Prostate gland (tissue), 2 donors: ENCODE measurements around the gene TMTC1. TPM values are rescaled to one million over a fixed set of nuclear protein-coding genes. Genes with fewer than 3 reads are reported as not detected.

Experiments
- DNase-seq: peaks from one replicate; pipeline ENCODE4 v3.0.0-alpha.2; 2019; ENCODE audit warnings: low spot score
- H3K27ac ChIP-seq, 2 donors: fragments of 200-600 bp; sonication (generic); 2 replicates each; pipeline ENCODE4 v1.5.1; 2017 to 2019
- H3K27me3 ChIP-seq: fragments of 200-600 bp; sonication (generic); replicated peaks from 2 replicates; pipeline ENCODE4 v1.5.1; 2019; ENCODE audit not compliant: insufficient read depth
- H3K36me3 ChIP-seq, 2 donors: fragments of 200-600 bp; sonication (generic); 1 replicate in 1 of 2; 2 replicates in 1 of 2; pipeline versions ENCODE4 v1.5.1 to v1.8.1; 2017 to 2019
- H3K4me1 ChIP-seq: fragments of 200-600 bp; sonication (generic); replicated peaks from 2 replicates; pipeline ENCODE4 v1.5.1; 2019
- H3K4me3 ChIP-seq, 2 donors: fragments of 200-600 bp; sonication (generic); 2 replicates each; pipeline ENCODE4 v1.5.1; 2017 to 2019
- H3K9me3 ChIP-seq: fragments of 200-600 bp; sonication (generic); 2 replicates; pipeline ENCODE4 v1.5.1; 2017
- POLR2A ChIP-seq: fragments of 450-650 bp; IDR thresholded peaks from one replicate; pipeline ENCODE4 v1.6.1; 2016; ENCODE audit warnings: antibody characterized with exemption, mild to moderate bottlenecking
- POLR2AphosphoS5 ChIP-seq: sonication (generic); formaldehyde crosslinking; IDR thresholded peaks from one replicate; pipeline ENCODE4 v1.6.1; 2017; ENCODE audit warnings: antibody characterized with exemption
- whole genome bisulfite sequencing: methylation state at CpG from one replicate; pipeline ENCODE4 v1.1.5; 2018; 5-methylcytosine and 5-hydroxymethylcytosine counted together
- intact Hi-C: fragments of 100-400 bp; cut with DNase I; formaldehyde crosslinking; loops from one replicate; pipeline ENCODE4 v1.14.2; 2022
- total RNA-seq, 2 donors: library from RNA; depleted of rRNA; stranded (reverse); fragments of >200 nt; gene quantifications; one replicate each; pipeline ENCODE4 v1.1.0, GENCODE V29; 2016
- TF ChIP-seq, protein P1 (sequence below), 4 experiments: fragments of 200-600 bp in 2 of 4; fragments of 450-650 bp in 2 of 4; sonication (generic) in 2 of 4; IDR thresholded peaks; 1 replicate in 3 of 4; 2 replicates in 1 of 4; pipeline ENCODE4 v1.5.1; 2016 to 2019; ENCODE audit warnings: antibody characterized with exemption in 4 of 4, mild to moderate bottlenecking in 2 of 4, moderate library complexity in 2 of 4

TMTC1 gene
- total RNA-seq, 2 donors from 2014 or later: 12.9 to 25.2 TPM

DNA sequence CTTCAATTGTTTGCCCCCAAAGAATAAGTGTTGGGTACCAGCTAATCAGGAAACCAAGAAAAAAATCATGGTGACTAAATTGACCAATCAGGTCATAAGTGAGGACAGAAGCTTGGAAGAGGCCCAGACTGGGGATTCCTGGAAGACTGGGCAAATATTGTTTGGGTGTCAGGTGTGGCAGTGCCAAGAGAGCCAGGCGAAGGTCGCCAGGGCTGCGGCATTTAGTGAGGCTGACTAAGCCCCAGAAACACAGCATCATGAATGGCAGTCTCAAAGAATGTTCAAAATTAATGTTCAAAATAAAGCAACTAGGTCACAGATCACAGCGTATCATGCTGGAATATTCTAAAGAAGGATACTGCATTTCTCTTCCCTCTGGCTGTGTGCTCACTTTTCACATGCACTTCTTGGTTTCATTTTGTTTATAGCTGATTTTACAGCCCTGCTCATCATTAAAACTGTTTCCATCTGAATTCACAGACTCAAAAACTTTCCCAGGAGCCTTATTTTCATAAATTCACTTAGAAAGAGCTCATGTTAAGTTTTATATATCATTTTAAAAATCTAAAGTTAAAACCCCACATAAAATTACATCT lies 201.0 kb downstream of the TMTC1 start:
- TF ChIP-seq, protein P1, sequence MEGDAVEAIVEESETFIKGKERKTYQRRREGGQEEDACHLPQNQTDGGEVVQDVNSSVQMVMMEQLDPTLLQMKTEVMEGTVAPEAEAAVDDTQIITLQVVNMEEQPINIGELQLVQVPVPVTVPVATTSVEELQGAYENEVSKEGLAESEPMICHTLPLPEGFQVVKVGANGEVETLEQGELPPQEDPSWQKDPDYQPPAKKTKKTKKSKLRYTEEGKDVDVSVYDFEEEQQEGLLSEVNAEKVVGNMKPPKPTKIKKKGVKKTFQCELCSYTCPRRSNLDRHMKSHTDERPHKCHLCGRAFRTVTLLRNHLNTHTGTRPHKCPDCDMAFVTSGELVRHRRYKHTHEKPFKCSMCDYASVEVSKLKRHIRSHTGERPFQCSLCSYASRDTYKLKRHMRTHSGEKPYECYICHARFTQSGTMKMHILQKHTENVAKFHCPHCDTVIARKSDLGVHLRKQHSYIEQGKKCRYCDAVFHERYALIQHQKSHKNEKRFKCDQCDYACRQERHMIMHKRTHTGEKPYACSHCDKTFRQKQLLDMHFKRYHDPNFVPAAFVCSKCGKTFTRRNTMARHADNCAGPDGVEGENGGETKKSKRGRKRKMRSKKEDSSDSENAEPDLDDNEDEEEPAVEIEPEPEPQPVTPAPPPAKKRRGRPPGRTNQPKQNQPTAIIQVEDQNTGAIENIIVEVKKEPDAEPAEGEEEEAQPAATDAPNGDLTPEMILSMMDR (IDR thresholded peaks at IDR 0.05): no peak
- TF ChIP-seq POLR2AphosphoS5: peak; percentile 4
- no peak for TF ChIP-seq POLR2A
- H3K27me3 ChIP-seq: no peaks in the 10 kb centered on the region
- DNase-seq: peak; percentile 22
- H3K27ac ChIP-seq: peak overlapping the region; percentile 15 to 69
- no peak overlapping the region for H3K4me3 ChIP-seq
- no peaks in the 10 kb centered on the region for H3K9me3 ChIP-seq
- WGBS: 10% methylated on average over 4 of the region's 4 CpGs
- intact Hi-C loops: no loop called here
- H3K4me1 ChIP-seq: peaks cover 10% of the 10 kb centered on the region
- H3K36me3 ChIP-seq: no peaks in the 10 kb centered on the region

DNA sequence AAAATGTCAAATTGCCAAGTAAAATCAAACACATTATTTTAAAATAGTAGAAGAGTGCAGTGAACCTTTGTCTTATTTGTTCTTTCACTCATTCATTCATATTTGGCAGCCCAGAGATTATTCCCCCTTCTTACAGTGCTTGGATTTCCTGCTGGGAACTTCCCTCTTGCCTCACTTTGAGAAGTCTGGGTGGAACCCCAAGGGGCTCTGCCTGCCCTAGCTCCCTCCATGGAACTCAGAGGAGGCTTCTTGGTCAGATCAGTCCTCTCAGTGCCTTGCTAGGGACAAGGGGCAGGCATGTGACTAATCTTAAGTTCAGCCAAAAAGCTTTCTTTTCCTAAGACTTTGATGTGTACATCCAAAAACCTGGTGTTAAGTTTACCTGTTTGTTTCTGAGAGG lies 201.6 kb downstream of the TMTC1 start:
- Histone ChIP-seq H3K27me3 (no peaks in the 10 kb centered on the region), H3K4me1 (peaks cover 10% of the 10 kb centered on the region), H3K4me3 (no peak overlapping the region), H3K9me3 (no peaks in the 10 kb centered on the region), H3K27ac (peak overlapping the region in 1 of 2 donors; percentile 69), H3K36me3 (no peaks in the 10 kb centered on the region)
- TF ChIP-seq POLR2A (no peak), POLR2AphosphoS5 (no peak)
- TF ChIP-seq, protein P1 (IDR thresholded peaks at IDR 0.05): no peak
- intact Hi-C loops: no loop called here
- no peak for DNase-seq

DNA sequence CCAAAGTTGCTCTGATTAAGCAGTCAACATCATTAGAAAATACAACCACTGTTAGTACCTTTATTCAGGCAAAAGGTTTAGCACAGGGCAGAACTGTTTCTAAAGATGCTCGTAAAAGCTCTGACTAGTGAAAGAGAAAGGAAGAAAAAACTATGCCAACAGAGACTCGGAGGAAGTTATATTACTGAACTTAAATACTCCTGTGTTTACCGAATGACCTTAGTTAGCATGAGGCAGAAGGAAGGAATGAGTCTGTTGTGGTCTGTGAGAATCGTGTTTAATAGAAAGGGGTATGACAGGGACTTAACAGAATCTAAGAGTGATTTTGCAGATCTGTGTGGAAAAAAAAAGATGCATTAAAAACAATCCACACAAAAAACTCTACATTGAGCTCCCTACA lies 202.1 kb downstream of the TMTC1 start:
- H3K4me1 ChIP-seq: peaks cover 10% of the 10 kb centered on the region

DNA sequence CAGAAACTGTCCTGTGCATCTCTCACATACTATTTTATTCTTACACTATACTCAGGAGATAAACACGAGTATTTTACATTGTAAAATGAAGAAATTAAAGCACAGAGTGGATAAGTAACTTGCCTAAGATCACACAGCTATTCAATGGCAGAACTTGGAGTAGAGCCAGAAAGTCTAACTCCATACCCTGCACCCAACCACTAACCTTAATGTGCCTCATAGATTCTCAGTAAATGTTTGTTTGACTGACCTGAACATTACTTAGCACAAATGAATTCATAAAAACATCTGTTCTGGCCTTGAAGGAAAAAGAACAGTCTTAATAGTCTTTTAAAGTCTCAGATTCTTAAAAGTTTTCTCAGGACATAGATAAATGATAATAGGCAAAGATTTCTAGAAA lies 202.8 kb downstream of the TMTC1 start:
- intact Hi-C loops: no loop called here
- no peaks in the 10 kb centered on the region for H3K9me3 ChIP-seq
- DNase-seq: no peak
- TF ChIP-seq POLR2AphosphoS5 (no peak), POLR2A (no peak)
- TF ChIP-seq, protein P1 (IDR thresholded peaks at IDR 0.05): no peak
- no peaks in the 10 kb centered on the region for H3K36me3 ChIP-seq
- H3K27me3 ChIP-seq: no peaks in the 10 kb centered on the region
- no peak overlapping the region for H3K4me3 ChIP-seq
- WGBS: 68% methylated on average over 1 of the region's 1 CpG
- peak overlapping the region in 1 of 2 donors; percentile 69 for H3K27ac ChIP-seq
- H3K4me1 ChIP-seq: peaks cover 10% of the 10 kb centered on the region

More for the DNA sequence above, 202.1 kb downstream of the TMTC1 start:
- H3K36me3 ChIP-seq: no peaks in the 10 kb centered on the region
- no peak overlapping the region for H3K4me3 ChIP-seq
- peak overlapping the region in 1 of 2 donors; percentile 69 for H3K27ac ChIP-seq
- TF ChIP-seq, protein P1 (IDR thresholded peaks at IDR 0.05): no peak
- TF ChIP-seq POLR2A (no peak), POLR2AphosphoS5 (peak; percentile 48)
- no peak for DNase-seq
- intact Hi-C loops: no loop called here
- no peaks in the 10 kb centered on the region for H3K9me3 ChIP-seq
- no peaks in the 10 kb centered on the region for H3K27me3 ChIP-seq
- WGBS: 4% methylated on average over 4 of the region's 4 CpGs

DNA sequence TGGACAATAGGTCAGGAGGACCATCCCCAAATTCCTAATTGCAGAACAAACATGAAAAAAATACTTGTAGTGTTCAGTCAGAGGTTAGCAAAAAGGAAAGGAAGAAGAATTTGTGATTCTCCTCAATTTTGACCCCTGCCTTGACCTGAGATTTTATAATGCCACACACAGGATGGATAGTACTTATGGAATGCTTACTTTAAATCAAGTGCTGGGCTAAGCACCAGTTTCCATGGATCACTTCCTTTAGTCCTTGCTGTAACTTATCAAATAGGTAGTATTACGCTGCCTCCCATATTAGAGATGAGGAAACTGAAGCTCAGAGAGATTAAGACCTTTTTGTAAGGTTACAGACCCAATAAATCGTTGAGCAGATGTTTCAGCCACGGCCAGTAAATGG lies 205.0 kb downstream of the TMTC1 start:
- intact Hi-C loops: no loop called here
- no peak overlapping the region for H3K27ac ChIP-seq
- peaks cover 10% of the 10 kb centered on the region for H3K4me1 ChIP-seq
- no peak for DNase-seq
- no peaks in the 10 kb centered on the region for H3K27me3 ChIP-seq
- H3K9me3 ChIP-seq: no peaks in the 10 kb centered on the region
- no peaks in the 10 kb centered on the region for H3K36me3 ChIP-seq
- TF ChIP-seq POLR2A (no peak), POLR2AphosphoS5 (no peak)
- TF ChIP-seq, protein P1 (IDR thresholded peaks at IDR 0.05): no peak
- H3K4me3 ChIP-seq: no peak overlapping the region
- WGBS: 56% methylated on average over 3 of the region's 3 CpGs
